HuH-7.5 (cell line): ENCODE data around the gene ALDH5A1.
"Not testable (repeated sequence)": the region's sequence is repeated elsewhere in the genome, so short reads cannot be mapped to it uniquely, and the experiment has no call there.

Experiments
- DNase-seq: peaks from one replicate; pipeline ENCODE4 v3.0.0; 2011; ENCODE audit warnings: low spot score

ALDH5A1 gene

GRCh38 chr6:24486065-24486464, 8.7 kb upstream of the ALDH5A1 start:
- no peak for DNase-seq

GRCh38 chr6:24489470-24489869, 5.3 kb upstream of the ALDH5A1 start, which contains the start of gene GPLD1:
Gene GPLD1, minus strand, starts transcription at chr6:24489578. Its CDS starts 67 bp downstream, at chr6:24489511.
- no peak for DNase-seq

GRCh38 chr6:24489881-24490280, 4.9 kb upstream of the ALDH5A1 start:
- peak; percentile 29 for DNase-seq

GRCh38 chr6:24490948-24491347, 3.8 kb upstream of the ALDH5A1 start:
- no peak for DNase-seq

GRCh38 chr6:24492475-24492874, 2.3 kb upstream of the ALDH5A1 start:
- no peak for DNase-seq

- DNase-seq = peak; percentile 50
Observed at GRCh38 chr6:24493945-24494820, 586 bp upstream of the ALDH5A1 start.

GRCh38 chr6:24497254-24497970, 2.6 kb downstream of the ALDH5A1 start:
- no peak for DNase-seq

GRCh38 chr6:24500683-24501082, 5.9 kb downstream of the ALDH5A1 start:
- no peak for DNase-seq

- no peak for DNase-seq
Observed at GRCh38 chr6:24501374-24501773, 6.6 kb downstream of the ALDH5A1 start.

GRCh38 chr6:24501914-24502313, 7.1 kb downstream of the ALDH5A1 start:
- DNase-seq = no peak

GRCh38 chr6:24504287-24504648, 9.5 kb downstream of the ALDH5A1 start:
- DNase-seq = no peak

GRCh38 chr6:24504649-24505586, 10.1 kb downstream of the ALDH5A1 start:
- DNase-seq = peak; percentile 34

- no peak for DNase-seq
Observed at GRCh38 chr6:24506814-24507520, 12.2 kb downstream of the ALDH5A1 start.

GRCh38 chr6:24511976-24512375, 17.2 kb downstream of the ALDH5A1 start:
- not testable (repeated sequence) for DNase-seq

- DNase-seq = no peak
Observed at GRCh38 chr6:24513602-24514001, 18.8 kb downstream of the ALDH5A1 start.

- no peak for DNase-seq
Observed at GRCh38 chr6:24517659-24518543, 23.1 kb downstream of the ALDH5A1 start.

GRCh38 chr6:24520929-24521546, 26.3 kb downstream of the ALDH5A1 start:
- DNase-seq = peak; percentile 43

GRCh38 chr6:24522228-24523176, 27.7 kb downstream of the ALDH5A1 start:
- no peak for DNase-seq

- no peak for DNase-seq
Observed at GRCh38 chr6:24524329-24524728, 29.6 kb downstream of the ALDH5A1 start.
